NCI-H226 (cell line): Measurements from ENCODE around the gene RBFOX1.
A peak's percentile ranks its signal among the peaks of the same experiment; 100 is the strongest.

ENCODE experiments used
- DNase-seq: peaks from one replicate; pipeline ENCODE4 v3.0.0-alpha.2; 2015

RBFOX1 gene

GRCh38 chr16:7332611-7333010, at the start of gene RBFOX1:
Gene RBFOX1 (plus strand): TSS chr16:7332845.
- no peak for DNase-seq

DNA sequence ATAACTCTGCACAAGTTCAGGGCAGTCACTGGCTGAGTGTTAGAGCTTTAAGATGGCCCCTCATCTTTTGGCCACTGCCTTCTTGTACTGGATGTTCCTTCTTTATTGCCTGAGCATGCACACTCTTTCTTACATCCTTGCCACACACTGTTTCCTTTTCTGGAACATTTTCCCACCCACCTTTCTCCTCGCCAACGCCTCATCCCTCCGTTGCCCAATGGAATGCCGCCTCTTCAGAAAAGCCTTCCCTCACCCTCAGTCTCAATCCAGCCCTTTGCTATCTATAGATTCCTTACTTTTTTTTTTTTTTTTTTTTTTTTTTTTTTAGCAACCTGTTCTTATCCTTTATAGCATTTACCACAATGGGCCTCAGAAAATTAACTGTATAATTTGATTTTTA, 47.9 kb upstream of the RBFOX1 start:
- DNase-seq = no peak

DNA sequence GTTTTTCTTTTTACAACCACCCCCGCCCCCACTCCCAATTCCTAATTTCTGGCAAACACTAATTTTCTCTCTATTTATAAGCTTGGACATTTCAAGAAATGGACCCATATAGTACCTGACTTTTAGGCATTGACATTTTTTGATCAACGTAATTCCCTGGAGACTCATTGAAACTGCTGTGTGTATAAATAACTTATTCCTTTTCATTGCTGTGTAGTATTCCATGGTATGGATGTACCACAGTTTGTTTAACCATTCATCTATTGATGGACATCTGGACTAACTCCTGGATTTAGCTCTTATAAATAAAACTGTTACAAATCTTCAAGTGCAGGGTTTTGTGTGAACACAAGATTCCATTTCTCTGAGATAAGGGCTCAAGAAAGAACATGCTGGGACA, 47.1 kb upstream of the RBFOX1 start:
- DNase-seq = no peak

GRCh38 chr16:7289299-7289698, 43.3 kb upstream of the RBFOX1 start:
- no peak for DNase-seq

GRCh38 chr16:7290682-7291081, 42.0 kb upstream of the RBFOX1 start:
- DNase-seq = peak; percentile 73

- DNase-seq = no peak
Observed at GRCh38 chr16:7294020-7294419, 38.6 kb upstream of the RBFOX1 start.

- no peak for DNase-seq
Observed at GRCh38 chr16:7303052-7303610, 29.5 kb upstream of the RBFOX1 start.

GRCh38 chr16:7303660-7304200, 28.9 kb upstream of the RBFOX1 start:
- no peak for DNase-seq

DNA sequence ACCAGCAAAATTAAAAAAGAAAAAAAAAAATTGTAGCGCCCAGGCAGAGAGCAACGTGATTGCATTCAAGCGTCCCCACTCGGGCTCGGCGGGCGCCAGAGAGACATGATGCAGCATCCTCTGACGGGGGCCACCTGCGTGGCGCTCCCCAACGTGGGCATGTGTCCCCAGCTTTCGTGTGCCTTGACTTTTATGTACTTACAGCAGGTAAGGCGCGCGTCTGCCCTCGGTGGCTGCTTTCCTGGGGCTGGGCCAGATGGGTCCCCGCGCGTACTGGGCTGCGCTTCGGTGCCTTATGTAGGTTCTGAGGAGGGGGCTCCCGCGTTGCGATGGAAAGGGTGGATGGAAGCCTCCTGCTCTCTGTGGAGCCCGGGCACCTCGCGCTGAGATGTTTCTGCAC, 28.4 kb upstream of the RBFOX1 start:
- DNase-seq = no peak

GRCh38 chr16:7304958-7305357, 27.7 kb upstream of the RBFOX1 start:
- DNase-seq = no peak

DNA sequence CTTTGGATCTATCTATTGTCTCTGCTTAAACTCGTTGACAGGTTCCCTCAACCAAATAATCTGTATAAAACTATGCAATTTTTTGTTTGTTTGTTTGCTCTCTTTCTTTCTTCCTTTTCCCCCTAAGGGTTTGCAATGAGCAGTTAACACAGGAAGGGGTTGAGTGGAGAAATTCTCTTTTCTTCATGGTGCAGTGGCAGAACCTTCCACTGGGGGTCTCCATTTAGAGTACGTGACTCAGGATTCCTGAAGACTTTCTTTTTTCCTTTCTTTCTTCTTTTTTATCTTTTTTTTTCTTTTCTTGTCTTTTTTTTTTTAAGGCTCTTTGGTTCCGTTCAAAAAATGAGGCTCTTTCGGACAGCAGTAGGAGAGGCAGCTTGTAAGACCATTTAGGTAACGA, 19.5 kb upstream of the RBFOX1 start:
- DNase-seq = no peak

- DNase-seq = no peak
Observed at GRCh38 chr16:7314163-7314562, 18.5 kb upstream of the RBFOX1 start.

GRCh38 chr16:7315813-7316212, 16.8 kb upstream of the RBFOX1 start:
- no peak for DNase-seq

DNA sequence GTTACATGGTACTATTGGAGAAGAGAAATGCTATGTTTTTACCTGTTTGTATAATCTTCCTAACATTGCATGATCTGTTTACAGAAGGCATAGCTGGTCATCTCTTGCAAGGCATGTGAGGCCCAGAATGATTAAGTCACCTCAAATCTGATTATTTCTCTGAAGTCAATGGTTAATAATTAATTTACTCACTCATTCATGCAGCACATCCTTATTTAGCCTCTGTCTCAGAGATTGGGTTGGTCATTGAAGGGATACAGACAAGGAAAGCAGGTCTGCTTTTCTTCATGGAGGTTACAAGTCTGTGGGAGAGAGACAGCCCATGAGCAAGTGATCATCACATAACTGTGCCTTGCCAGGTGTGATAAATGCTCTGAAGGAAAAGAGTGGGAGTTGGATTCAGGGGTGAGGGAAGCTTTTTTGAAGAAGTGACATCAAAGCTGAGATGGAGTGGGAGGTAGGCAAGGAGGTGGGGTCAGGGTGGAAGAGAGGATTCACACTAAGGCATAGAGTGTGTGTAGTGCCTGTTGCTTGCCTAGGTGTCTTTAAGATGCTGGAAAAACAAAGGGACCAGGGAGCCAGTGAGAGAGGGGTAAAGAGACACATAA, 16.3 kb upstream of the RBFOX1 start:
- no peak for DNase-seq

- DNase-seq = no peak
Observed at GRCh38 chr16:7317982-7318381, 14.7 kb upstream of the RBFOX1 start.

GRCh38 chr16:7318686-7319085, 14.0 kb upstream of the RBFOX1 start:
- no peak for DNase-seq

DNA sequence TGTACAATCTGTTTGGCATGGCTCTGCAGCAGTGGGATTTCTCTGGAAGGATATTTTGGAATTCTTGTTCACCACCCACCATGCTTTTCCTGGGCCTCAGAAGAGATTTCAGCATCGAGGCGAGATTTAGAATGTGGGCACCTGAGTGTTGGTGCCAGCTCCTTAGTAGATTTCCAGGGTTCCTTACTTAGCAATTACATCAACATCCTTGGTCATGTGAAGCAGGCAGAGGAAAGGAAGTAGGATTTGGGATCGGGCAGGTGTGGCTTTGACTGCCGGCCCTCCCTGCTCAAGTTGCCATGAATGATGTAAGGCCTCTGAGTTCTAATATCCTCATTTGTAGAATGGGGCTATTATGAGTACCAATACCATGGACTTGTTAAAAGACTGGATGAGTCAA, 13.1 kb upstream of the RBFOX1 start:
- DNase-seq = no peak

GRCh38 chr16:7321661-7322060, 11.0 kb upstream of the RBFOX1 start:
- no peak for DNase-seq

DNA sequence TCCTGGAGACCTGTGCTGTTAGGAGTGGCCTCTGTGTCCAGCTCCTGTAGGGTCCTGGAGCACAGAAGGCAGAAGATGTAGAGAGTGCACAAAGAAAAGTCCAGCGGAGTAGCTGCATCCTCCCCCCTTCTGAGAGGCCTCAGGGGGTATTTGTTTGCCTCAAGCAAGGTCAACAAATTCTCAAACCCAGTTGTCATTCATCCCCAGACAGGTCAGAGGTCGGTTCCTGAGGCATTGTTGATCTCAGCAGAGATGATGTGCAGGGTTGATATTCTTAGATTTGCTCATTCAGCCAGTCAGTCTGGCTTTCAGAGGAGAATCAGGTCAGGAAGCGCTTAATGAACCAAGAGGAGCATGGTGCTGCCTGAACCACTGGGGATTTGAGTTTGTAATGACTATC, 8.3 kb upstream of the RBFOX1 start:
- DNase-seq = no peak

DNA sequence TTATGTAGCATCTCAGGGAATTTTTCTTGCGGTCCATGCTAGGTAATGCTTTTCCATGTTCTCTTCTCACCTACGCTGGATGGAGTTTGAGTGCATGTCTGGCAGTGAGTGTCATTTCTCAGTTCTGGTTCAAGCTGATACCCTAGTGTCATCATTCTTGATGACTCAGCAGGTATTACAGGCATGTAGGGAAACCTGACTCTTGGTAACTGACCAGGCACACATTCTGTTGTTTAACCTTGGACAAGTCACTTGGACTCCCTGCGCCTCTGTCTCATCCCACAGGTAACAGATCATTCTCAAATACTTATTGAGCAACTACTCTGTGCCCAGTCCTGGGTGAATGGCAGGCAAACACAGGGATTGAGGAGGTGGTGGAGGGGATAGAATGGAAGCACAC, 6.8 kb upstream of the RBFOX1 start:
- DNase-seq = no peak

GRCh38 chr16:7330709-7331108, 1.9 kb upstream of the RBFOX1 start:
- no peak for DNase-seq

GRCh38 chr16:7331997-7332396, 648 bp upstream of the RBFOX1 start:
- DNase-seq = no peak

DNA sequence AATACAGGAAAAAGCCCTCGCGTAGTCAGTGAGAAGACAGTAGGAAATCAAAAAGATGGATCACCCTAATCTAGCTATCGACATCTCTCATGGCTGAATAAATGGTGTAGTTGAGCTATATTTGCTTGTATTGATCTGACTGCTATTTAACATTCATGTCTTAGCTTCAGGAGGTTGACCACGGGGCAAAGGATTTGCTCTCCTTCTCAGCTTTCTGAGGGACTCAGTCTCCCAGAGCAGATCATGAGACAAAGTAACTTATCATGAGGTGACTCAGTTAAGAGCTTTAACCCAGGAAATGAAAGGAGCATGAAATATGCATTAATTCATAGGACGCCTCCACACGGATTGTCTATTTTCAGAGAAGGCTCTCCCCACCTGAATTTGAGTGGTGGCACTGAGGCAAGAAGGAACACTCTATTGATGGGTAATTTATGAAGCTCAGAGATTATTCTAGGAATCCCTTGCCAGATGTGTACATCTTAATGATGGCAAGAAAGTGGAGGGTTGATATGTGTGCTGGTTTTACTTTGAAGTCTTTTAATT, 608 bp downstream of the RBFOX1 start:
- no peak for DNase-seq

DNA sequence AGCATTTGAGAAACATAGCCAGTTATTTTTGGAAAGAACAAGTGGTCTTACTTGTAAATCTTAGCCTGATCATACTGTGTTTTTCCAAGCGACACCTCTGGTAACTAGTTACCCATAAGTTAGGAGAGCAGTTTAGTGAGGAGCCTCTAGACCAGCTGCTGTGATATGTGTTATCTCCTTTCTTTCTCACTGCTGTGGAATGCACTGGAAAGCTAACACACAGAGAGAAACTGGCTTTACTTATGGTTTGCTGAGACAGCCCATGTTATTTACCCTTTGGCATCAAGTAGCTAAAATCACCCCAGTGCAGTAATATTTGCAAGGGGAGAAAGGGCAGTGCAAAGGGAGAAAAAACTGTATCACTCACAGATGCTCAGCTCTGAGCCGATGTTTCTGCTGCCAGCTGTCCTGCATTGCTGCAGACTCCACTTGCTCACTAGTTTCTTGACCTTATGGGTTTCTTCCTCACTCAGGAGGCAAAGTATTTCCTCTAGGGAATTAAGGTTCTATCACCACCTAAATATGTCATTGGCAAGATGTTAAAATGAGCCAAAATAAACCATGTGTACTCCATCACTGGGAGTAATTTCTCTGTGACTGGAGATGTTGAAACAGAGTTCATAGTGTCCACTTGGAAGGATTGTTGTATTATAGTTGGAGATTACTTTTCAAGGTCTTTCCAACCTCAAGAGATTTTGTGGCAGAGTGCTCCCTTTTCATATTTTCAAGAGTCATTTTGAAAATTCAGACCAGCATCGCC, 2.3 kb downstream of the RBFOX1 start:
- DNase-seq = peak; percentile 53
